Fibroblast of lung (primary cell): ENCODE data around the gene LINS1. TPM values are rescaled to one million over a fixed set of nuclear protein-coding genes. Genes with fewer than 3 reads are reported as not detected.

Experiments used
- DNase-seq, 2 donors: peaks; one replicate each; pipeline versions ENCODE4 v3.0.0 to v3.0.0-alpha.2; 2010; ENCODE audit warnings: low read depth in 2 of 2
- H2AFZ ChIP-seq: 2 replicates; pipeline ENCODE4 v1.5.1; 2012; ENCODE audit warnings: low read length, control low read depth, inconsistent platforms
- H3K27ac ChIP-seq: 2 replicates; pipeline ENCODE4 v1.5.1; 2011; ENCODE audit warnings: low read length, control low read depth; ENCODE audit not compliant: insufficient read depth
- H3K27me3 ChIP-seq: 2 replicates; pipeline ENCODE4 v1.5.1; 2011; ENCODE audit warnings: mild to moderate bottlenecking, low read length; ENCODE audit not compliant: control insufficient read depth, insufficient read depth
- H3K36me3 ChIP-seq: 2 replicates; pipeline ENCODE4 v1.5.1; 2011; ENCODE audit warnings: low read length; ENCODE audit not compliant: control insufficient read depth, insufficient read depth
- H3K4me1 ChIP-seq: 2 replicates; pipeline ENCODE4 v1.5.1; 2011; ENCODE audit warnings: low read length; ENCODE audit not compliant: control insufficient read depth, insufficient read depth; ENCODE audit errors: extremely low read depth
- H3K4me2 ChIP-seq: 2 replicates; pipeline ENCODE4 v1.5.1; 2011; ENCODE audit warnings: low read length, control low read depth; ENCODE audit not compliant: insufficient read depth; ENCODE audit errors: extremely low read depth
- H3K4me3 ChIP-seq, 4 experiments: fragments of 200-600 bp in 1 of 4; sonication (generic) in 1 of 4; replicated peaks in 1 of 4; 2 replicates each; pipeline ENCODE4 v1.5.1; 2011 to 2016; ENCODE audit warnings: low read length in 4 of 4, low read depth in 3 of 4, mild to moderate bottlenecking in 3 of 4, control low read depth in 2 of 4, inconsistent platforms in 1 of 4, mixed read lengths in 1 of 4; ENCODE audit not compliant: insufficient read depth in 1 of 4; ENCODE audit errors: control extremely low read depth in 1 of 4
- H3K79me2 ChIP-seq: 2 replicates; pipeline ENCODE4 v1.5.1; 2012; ENCODE audit warnings: mild to moderate bottlenecking, low read length, inconsistent platforms; ENCODE audit not compliant: control insufficient read depth, insufficient read depth
- H3K9ac ChIP-seq: 2 replicates; pipeline ENCODE4 v1.5.1; 2011; ENCODE audit warnings: mild to moderate bottlenecking, low read length, control low read depth; ENCODE audit not compliant: insufficient read depth
- H3K9me3 ChIP-seq: 2 replicates; pipeline ENCODE4 v1.5.1; 2012; ENCODE audit warnings: low read depth, low read length; ENCODE audit not compliant: control insufficient read depth, insufficient read depth
- H4K20me1 ChIP-seq: 2 replicates; pipeline ENCODE4 v1.5.1; 2011; ENCODE audit warnings: low read length; ENCODE audit not compliant: control insufficient read depth, insufficient read depth; ENCODE audit errors: extremely low read depth
- CTCF ChIP-seq, 2 donors: IDR thresholded peaks in 1 of 2; conservative IDR thresholded peaks in 1 of 2; 1 replicate in 1 of 2; 2 replicates in 1 of 2; pipeline ENCODE4 v1.5.1; 2011 to 2012; ENCODE audit warnings: low read length in 2 of 2, control low read depth in 1 of 2, inconsistent platforms in 1 of 2, low read depth in 1 of 2, mild to moderate bottlenecking in 1 of 2
- EZH2 ChIP-seq: IDR thresholded peaks from 2 replicates; pipeline ENCODE4 v1.5.1; 2012; ENCODE audit warnings: low read length, control low read depth, mild to moderate bottlenecking; ENCODE audit errors: missing control alignments
- polyA plus RNA-seq, 2 donors: library from polyadenylated mRNA; depleted of rRNA in 1 of 2; stranded (reverse) in 1 of 2; unstranded in 1 of 2; fragments of >200 nt; gene quantifications; 2 replicates each; pipeline ENCODE4 v1.2.1, GENCODE V29; 2011 to 2012; ENCODE audit warnings: missing spikeins in 1 of 2
- total RNA-seq: library from RNA; depleted of rRNA; stranded (reverse); fragments of >200 nt; gene quantifications from 2 replicates; pipeline ENCODE4 v1.2.1, GENCODE V29; 2014

Gene LINS1
- total and polyA plus RNA-seq, 2 donors (not counting 1 experiment from before 2014, with no cell fraction given), result 7.3 to 9.4 TPM

GRCh38 chr15:100614336-100614735 is 12.4 kb upstream of the LINS1 start:
- no peaks in the 10 kb centered on the region for H3K4me1 ChIP-seq
- H3K4me3 ChIP-seq, result no peak overlapping the region
- H3K79me2 ChIP-seq, result no peaks in the 10 kb centered on the region
- DNase-seq, result no peak
- no peak overlapping the region for H3K27ac ChIP-seq
- no peaks in the 10 kb centered on the region for H3K27me3 ChIP-seq
- no peak for TF ChIP-seq CTCF (conservative IDR thresholded peaks at IDR 0.05 in 1 of 2, IDR thresholded peaks at IDR 0.05 in 1 of 2; ENCODE audit: low read depth in 1 of 2, low read length in 2 of 2)
- TF ChIP-seq EZH2, result no peak
- no peak overlapping the region for H2AFZ ChIP-seq
- peaks cover 6% of the 10 kb centered on the region for H3K36me3 ChIP-seq
- no peak overlapping the region for H3K4me2 ChIP-seq
- no peaks in the 10 kb centered on the region for H3K9me3 ChIP-seq
- no peaks in the 10 kb centered on the region for H4K20me1 ChIP-seq
- no peak overlapping the region for H3K9ac ChIP-seq

GRCh38 chr15:100613208-100613607 is 11.2 kb upstream of the LINS1 start:
- Histone ChIP-seq H3K4me2 (no peak overlapping the region), H3K36me3 (peaks cover 6% of the 10 kb centered on the region), H3K4me1 (no peaks in the 10 kb centered on the region), H3K4me3 (no peak overlapping the region), H3K27me3 (no peaks in the 10 kb centered on the region), H2AFZ (no peak overlapping the region), H3K9ac (no peak overlapping the region), H3K9me3 (no peaks in the 10 kb centered on the region), H3K79me2 (no peaks in the 10 kb centered on the region), H3K27ac (no peak overlapping the region), H4K20me1 (no peaks in the 10 kb centered on the region)
- TF ChIP-seq EZH2 (no peak), CTCF (conservative IDR thresholded peaks at IDR 0.05 in 1 of 2, IDR thresholded peaks at IDR 0.05 in 1 of 2; ENCODE audit: low read depth in 1 of 2, low read length in 2 of 2) (no peak)
- no peak for DNase-seq

- H3K4me1 ChIP-seq, result no peaks in the 10 kb centered on the region
- no peak overlapping the region for H3K27ac ChIP-seq
- H3K27me3 ChIP-seq, result no peaks in the 10 kb centered on the region
- no peaks in the 10 kb centered on the region for H3K9me3 ChIP-seq
- H3K4me2 ChIP-seq, result no peak overlapping the region
- no peak overlapping the region for H3K4me3 ChIP-seq
- TF ChIP-seq CTCF (conservative IDR thresholded peaks at IDR 0.05 in 1 of 2, IDR thresholded peaks at IDR 0.05 in 1 of 2; ENCODE audit: low read depth in 1 of 2, low read length in 2 of 2), result no peak
- TF ChIP-seq EZH2, result no peak
- no peak overlapping the region for H3K9ac ChIP-seq
- H4K20me1 ChIP-seq, result no peaks in the 10 kb centered on the region
- H3K79me2 ChIP-seq, result no peaks in the 10 kb centered on the region
- H3K36me3 ChIP-seq, result peaks cover 6% of the 10 kb centered on the region
- H2AFZ ChIP-seq, result no peak overlapping the region
- no peak for DNase-seq
Observed at GRCh38 chr15:100612539-100612938, 10.6 kb upstream of the LINS1 start.
